OCI-LY3 (cell line): Measurements from ENCODE around the gene CRACR2B.

ENCODE experiments used
- EZH2phosphoT487 ChIP-seq: fragments of 200-600 bp; shearing (Covaris generic); IDR thresholded peaks from 2 replicates; pipeline ENCODE4 v1.6.1; 2018; ENCODE audit warnings: antibody characterized with exemption, mixed run types, low read depth
- TF ChIP-seq, protein P1 (sequence below): fragments of 200-600, 300-600 bp; sonication (generic); IDR thresholded peaks from 2 replicates; pipeline ENCODE4 v1.5.1; 2014; ENCODE audit warnings: antibody characterized with exemption, low read length, low read depth

DNA sequence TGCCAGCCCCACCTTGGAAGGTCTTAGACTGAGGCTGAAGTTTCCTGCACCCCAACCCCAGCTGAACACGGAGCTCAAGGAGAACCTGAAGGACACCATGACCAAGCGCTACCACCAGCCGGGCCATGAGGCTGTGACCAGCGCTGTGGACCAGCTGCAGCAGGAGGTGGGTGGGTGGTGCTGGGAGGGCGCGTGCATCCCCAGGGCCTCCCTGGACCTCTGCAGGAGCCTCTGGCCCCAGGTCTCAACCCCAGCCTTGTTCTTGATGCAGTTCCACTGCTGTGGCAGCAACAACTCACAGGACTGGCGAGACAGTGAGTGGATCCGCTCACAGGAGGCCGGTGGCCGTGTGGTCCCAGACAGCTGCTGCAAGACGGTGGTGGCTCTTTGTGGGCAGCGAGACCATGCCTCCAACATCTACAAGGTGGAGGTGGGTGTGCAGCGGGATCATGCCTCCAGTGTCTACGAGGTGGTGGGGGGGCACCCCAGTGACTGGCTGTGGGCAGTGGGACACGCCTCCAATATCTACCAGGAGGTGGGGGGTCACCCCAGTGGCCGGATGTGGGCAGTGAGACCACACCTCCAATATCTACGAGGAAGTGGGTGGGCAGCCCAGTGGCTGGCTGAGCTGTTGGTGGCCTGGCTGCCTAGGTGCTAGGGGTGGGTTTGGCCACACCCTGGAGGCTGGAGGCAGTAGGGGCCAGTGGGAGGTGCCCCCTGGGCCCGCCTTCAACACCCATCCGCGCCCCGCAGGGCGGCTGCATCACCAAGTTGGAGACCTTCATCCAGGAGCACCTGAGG is 9.7 kb downstream of the CRACR2B start:
- TF ChIP-seq, protein P1, sequence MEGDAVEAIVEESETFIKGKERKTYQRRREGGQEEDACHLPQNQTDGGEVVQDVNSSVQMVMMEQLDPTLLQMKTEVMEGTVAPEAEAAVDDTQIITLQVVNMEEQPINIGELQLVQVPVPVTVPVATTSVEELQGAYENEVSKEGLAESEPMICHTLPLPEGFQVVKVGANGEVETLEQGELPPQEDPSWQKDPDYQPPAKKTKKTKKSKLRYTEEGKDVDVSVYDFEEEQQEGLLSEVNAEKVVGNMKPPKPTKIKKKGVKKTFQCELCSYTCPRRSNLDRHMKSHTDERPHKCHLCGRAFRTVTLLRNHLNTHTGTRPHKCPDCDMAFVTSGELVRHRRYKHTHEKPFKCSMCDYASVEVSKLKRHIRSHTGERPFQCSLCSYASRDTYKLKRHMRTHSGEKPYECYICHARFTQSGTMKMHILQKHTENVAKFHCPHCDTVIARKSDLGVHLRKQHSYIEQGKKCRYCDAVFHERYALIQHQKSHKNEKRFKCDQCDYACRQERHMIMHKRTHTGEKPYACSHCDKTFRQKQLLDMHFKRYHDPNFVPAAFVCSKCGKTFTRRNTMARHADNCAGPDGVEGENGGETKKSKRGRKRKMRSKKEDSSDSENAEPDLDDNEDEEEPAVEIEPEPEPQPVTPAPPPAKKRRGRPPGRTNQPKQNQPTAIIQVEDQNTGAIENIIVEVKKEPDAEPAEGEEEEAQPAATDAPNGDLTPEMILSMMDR, result no peak
- TF ChIP-seq EZH2phosphoT487, result no peak
